HFF-Myc (cell line): ENCODE measurements around the gene SCO2.

ENCODE experiments used
- DNase-seq: peaks from one replicate; pipeline ENCODE4 v3.0.0-alpha.2; 2011; ENCODE audit warnings: low read depth; ENCODE audit errors: extremely low read depth
- H3K4me3 ChIP-seq: replicated peaks from 2 replicates; pipeline ENCODE4 v1.5.1; 2011; ENCODE audit warnings: low read depth, mild to moderate bottlenecking, control low read depth, low read length
- TF ChIP-seq, protein P1 (sequence below): IDR thresholded peaks from 2 replicates; pipeline ENCODE4 v1.5.1; 2012; ENCODE audit warnings: mild to moderate bottlenecking, low read depth, low read length, control low read depth; ENCODE audit errors: missing control alignments

SCO2 gene

DNA sequence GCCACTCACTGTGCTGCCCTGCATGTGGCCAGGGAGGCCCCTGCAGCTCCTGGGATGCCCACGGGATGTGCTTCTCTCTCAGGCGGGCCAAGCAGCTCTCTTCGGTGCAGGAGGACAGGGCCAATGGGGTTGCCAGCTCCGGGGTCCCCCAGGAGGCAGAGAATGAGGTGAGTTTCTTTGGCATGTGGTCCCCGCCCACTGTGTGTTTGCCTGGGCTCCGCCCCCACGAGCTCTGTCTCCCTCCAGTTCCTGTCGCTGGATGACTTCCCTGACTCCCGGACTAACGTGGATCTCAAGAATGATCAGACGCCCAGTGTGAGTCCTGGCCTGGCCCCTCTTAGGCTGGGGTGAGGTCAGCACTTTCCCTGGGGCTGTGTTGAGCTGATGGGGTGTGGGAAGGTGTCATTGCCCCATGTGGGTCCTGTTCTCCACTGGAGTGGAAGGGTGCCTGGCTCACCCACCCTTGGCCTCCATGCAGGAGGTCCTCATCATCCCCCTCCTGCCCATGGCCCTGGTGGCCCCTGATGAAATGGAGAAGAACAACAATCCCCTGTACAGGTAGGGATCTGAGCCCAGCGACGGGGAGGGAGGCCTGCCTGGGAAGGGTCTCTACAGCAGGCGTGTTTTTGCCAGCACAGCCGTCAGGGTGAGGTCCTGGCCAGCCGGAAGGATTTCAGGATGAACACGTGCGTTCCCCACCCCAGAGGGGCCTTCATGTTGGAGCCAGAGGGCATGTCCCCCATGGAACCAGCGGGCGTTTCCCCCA, 7.7 kb downstream of the SCO2 start:
- DNase-seq, result no peak

DNA sequence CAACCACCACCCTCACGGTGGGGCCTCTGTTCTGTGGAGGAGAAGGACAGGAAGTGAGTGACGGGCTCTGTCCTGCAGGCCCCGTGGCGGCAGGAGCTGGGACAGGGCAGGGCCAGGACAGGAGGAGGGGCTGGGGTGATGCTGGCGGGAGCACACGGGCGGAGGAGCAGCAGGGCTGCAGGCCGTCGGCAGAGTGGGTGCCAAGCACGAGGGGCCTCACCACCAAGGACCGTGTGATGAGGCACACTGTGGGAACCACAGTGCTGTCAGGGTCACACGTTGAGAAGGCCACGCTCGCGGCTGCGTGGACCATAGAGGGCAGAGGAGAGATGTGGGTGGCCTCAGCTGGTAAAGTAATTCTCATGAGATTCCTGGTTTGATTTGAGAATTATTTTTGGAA, 8.5 kb downstream of the SCO2 start:
- no peak for DNase-seq
- TF ChIP-seq, protein P1, sequence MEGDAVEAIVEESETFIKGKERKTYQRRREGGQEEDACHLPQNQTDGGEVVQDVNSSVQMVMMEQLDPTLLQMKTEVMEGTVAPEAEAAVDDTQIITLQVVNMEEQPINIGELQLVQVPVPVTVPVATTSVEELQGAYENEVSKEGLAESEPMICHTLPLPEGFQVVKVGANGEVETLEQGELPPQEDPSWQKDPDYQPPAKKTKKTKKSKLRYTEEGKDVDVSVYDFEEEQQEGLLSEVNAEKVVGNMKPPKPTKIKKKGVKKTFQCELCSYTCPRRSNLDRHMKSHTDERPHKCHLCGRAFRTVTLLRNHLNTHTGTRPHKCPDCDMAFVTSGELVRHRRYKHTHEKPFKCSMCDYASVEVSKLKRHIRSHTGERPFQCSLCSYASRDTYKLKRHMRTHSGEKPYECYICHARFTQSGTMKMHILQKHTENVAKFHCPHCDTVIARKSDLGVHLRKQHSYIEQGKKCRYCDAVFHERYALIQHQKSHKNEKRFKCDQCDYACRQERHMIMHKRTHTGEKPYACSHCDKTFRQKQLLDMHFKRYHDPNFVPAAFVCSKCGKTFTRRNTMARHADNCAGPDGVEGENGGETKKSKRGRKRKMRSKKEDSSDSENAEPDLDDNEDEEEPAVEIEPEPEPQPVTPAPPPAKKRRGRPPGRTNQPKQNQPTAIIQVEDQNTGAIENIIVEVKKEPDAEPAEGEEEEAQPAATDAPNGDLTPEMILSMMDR, result no peak
- no peak overlapping the region for H3K4me3 ChIP-seq

More for the DNA sequence above, 7.7 kb downstream of the SCO2 start:
- TF ChIP-seq, protein P1, result no peak
- no peak overlapping the region for H3K4me3 ChIP-seq

DNA sequence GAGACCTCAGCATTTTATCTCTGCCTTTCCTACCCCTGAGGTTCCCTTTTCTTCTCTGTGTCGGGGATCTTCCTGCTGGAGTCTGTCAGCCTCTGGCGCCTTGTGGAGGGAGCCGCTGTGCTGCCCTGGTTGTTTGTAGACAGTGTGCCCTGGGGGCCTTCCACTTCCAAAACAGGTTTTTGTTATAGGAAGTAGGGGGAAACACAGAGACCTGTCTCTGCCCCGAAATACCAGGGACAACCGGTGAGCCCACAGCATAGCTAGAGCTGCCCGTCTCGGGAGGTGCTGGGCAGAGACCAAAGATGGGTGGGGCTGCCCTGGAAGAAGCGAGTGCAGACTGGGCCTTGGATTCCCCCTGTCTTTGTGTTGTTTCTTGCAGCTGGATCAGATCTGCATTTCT, 9.3 kb downstream of the SCO2 start:
- TF ChIP-seq, protein P1, result no peak
- H3K4me3 ChIP-seq, result no peak overlapping the region
- DNase-seq, result no peak

DNA sequence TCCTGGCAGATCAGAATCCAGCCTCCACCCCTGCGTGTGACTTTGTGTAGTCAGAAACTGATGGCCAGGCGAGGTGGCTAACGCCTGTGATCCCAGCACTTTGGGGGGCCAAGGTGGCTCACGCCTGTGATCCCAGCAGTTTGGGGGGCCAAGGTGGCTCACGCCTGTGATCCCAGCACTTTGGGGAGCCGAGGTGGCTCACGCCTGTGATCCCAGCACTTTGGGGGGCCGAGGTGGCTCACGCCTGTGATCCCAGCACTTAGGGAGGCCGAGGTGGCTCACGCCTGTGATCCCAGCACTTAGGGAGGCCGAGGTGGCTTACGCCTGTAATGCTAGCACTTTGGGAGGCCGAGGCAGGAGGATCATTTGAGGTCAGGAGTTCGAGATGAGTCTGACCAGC, 12.2 kb downstream of the SCO2 start:
- no peak overlapping the region for H3K4me3 ChIP-seq
- TF ChIP-seq, protein P1, result no peak
- no peak for DNase-seq

DNA sequence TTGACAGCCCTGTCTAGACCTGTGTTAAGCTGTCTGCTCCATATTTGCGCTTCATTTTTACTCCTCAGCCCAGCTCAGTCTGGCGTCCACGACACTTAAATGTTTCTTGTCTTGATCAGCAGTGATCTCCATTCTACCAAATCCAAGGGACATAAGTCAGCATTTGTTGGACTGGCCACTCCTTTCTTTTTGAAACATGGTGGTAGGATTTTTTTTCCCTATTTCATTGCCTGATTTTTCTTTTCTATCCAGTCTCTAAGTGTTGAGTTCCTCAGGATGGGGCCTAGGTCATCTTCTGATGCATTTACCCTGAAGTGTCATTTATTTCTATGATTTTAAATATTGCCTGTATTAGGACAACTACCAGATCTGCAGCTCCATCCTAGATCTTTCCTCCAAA, 16.5 kb downstream of the SCO2 start:
- DNase-seq, result no peak
- peak overlapping the region; percentile 64 for H3K4me3 ChIP-seq
- TF ChIP-seq, protein P1, result no peak

DNA sequence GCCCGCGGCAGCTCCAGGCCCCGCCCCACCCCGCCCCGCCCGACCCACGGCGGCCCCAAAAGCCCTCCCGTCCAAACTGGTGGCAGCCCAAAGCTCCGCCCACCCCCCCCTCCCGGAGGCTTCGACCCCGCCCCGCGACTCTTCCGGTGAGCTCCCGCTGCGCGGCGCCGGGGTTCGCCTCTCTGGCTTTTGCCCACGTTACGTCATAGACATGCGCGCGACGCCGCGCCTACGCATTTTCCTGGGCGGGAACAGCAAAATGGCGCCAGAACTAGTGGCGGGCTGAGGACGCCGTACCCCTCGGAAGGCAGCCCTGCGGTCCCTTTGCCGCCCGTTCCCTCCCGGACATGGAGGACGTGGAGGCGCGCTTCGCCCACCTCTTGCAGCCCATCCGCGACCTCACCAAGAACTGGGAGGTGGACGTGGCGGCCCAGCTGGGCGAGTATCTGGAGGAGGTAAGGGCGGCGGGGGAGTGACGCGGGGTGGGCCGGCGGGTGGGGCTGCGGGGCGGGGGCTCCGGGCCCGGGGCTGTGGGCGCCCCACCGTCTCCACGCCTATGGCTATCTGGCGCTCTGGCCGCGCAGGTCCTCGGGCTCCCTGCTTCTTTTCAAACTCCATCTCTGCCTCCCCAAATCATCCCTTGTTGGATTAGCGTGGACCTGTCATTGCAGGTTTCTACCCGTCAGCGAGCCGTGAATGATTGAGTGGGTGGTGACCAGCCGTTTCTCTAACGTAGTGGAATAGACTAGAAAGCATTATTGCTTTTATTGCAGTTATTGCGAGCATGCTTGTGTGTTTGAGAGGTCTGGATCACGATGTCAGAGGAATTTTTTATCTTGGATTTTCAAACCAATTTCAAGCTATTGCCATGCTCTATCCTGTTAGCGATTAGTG, 17.2 kb downstream of the SCO2 start, which contains the start of gene NCAPH2:
TSS of gene NCAPH2 (plus strand) at position 234 of the 894 bp plus-strand sequence. CDS start at position 348, 114 bp downstream.
- TF ChIP-seq, protein P1, result no peak

More for the DNA sequence above, 17.2 kb downstream of the SCO2 start, which contains the start of gene NCAPH2:
- peak within 1 kb of the TSS; percentile 87 for H3K4me3 ChIP-seq
- peak; percentile 91 for DNase-seq
